GM10266 (cell line): ENCODE data around the gene ADCY3.

Experiments
- DNase-seq: peaks from one replicate; pipeline ENCODE4 v3.0.0; 2012; ENCODE audit errors: extremely low spot score
- CTCF ChIP-seq: IDR thresholded peaks from 2 replicates; pipeline ENCODE4 v1.5.1; 2012; ENCODE audit warnings: mild to moderate bottlenecking, low read depth; ENCODE audit not compliant: control insufficient read depth, insufficient read depth; ENCODE audit errors: missing control alignments

Gene ADCY3

GRCh38 chr2:24915796-24916195, 4.2 kb downstream of the ADCY3 start:
- TF ChIP-seq CTCF: no peak

GRCh38 chr2:24915175-24915574, 4.9 kb downstream of the ADCY3 start:
- DNase-seq: no peak
- no peak for TF ChIP-seq CTCF

More at GRCh38 chr2:24915796-24916195, 4.2 kb downstream of the ADCY3 start:
- no peak for DNase-seq

GRCh38 chr2:24914713-24915112, 5.3 kb downstream of the ADCY3 start:
- TF ChIP-seq CTCF: no peak
- DNase-seq: no peak

DNA sequence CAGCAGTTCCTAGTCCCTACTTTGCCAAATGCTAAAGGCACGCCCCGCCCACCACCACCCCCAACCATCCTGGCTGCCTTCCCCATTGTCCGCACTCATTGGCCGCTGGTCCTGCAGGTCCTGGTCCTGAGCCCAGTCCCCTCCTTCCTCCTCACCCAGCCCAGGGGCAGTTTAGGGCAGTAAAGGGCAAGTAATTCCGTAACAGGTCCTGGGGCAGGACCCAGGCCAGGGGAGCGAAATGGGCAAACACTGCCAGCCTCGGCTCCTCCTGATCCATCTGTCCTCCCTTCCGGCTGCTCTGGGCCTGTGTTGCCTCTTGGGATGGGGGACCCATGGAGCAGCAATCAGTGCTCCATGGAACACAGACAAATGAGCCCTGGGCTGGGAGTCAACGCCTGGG, 6.1 kb downstream of the ADCY3 start:
- DNase-seq: no peak
- no peak for TF ChIP-seq CTCF

DNA sequence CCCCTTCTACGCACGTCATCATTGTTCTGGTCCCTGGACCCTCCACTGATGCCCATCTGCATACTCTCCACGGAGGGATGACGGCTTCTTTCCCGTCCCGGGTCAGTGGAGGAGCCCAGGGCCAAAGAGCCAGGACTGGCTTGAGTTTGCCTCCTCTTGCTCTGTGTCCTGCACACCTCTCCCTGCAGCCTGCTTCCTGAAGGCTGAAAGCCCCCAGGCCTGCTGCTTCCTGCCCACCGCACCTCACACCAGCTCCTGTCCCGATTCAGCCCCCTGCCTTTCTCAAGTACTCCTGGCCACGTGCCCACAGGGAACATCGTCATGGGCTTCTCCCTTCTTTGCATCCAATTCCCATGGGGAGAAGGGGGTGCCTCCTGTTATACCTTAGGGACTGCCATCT, 7.1 kb downstream of the ADCY3 start:
- no peak for DNase-seq

DNA sequence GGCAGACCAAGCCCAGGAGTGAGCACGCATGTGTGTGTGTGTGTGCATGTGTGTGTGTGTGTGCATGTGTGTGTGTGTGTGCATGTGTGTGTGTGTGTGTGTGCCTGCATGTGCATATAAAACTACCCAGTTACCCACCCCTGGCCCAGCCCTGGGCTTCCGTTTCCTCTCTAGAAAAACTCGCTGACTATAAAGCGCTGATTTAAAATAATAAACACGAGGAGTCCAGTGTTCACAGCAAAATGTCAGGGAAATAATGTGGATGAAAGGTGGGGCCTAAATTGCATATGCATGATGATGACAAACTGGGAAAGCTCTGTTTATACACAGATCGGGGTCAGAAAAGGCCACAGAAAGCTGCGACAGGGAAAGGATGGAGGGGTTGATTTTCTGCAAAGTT, 7.5 kb downstream of the ADCY3 start:
- no peak for TF ChIP-seq CTCF
- DNase-seq: no peak

More for the DNA sequence above, 7.1 kb downstream of the ADCY3 start:
- no peak for TF ChIP-seq CTCF

DNA sequence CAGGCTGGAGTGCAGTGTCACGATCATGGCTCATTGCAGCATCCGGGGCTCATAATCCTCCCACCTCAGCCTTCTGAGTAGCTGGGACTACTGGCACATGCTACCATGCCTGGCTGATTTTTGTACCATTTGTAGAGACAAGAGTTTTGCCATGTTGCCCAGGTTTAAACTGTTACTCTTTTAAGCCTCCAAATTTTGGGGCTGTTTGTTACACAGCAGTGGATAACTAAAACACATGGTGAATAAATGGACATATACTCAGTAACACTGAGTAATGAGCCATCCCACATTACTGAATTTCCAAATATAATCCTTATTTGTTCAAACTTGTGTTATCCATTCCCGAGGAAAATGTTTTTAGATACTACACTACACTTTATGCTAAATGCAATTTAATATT, 9.8 kb downstream of the ADCY3 start:
- TF ChIP-seq CTCF: no peak
- DNase-seq: no peak
